Cortex of kidney (tissue), 1 donor: ENCODE results near the gene APBB2.

Experiments used
- DNase-seq: peaks from one replicate; lab custom pipeline; 2025; lab: John Stamatoyannopoulos, UW

The APBB2 gene

GRCh38 chr4:41189666-41190065, 24.7 kb downstream of the APBB2 start:
- DNase-seq: no peak

GRCh38 chr4:41189076-41189475, 25.3 kb downstream of the APBB2 start:
- DNase-seq: no peak

- DNase-seq: no peak
These were observed 28.4 kb downstream of the APBB2 start for GRCh38 chr4:41185614-41186592.

- DNase-seq: no peak
These were observed 30.3 kb downstream of the APBB2 start for GRCh38 chr4:41184009-41184408.

- no peak for DNase-seq
These were observed 31.3 kb downstream of the APBB2 start for GRCh38 chr4:41183021-41183553.

- DNase-seq: no peak
These were observed 33.3 kb downstream of the APBB2 start for GRCh38 chr4:41181037-41181436.

- no peak for DNase-seq
These were observed 34.7 kb downstream of the APBB2 start for GRCh38 chr4:41179498-41180195.

- DNase-seq: no peak
These were observed 35.7 kb downstream of the APBB2 start for GRCh38 chr4:41178372-41179370.

GRCh38 chr4:41177016-41177415, 37.3 kb downstream of the APBB2 start:
- no peak for DNase-seq

- no peak for DNase-seq
These were observed 38.0 kb downstream of the APBB2 start for GRCh38 chr4:41176340-41176739.

- no peak for DNase-seq
These were observed 38.5 kb downstream of the APBB2 start for GRCh38 chr4:41175794-41176193.

GRCh38 chr4:41174444-41174843, 39.9 kb downstream of the APBB2 start:
- DNase-seq: no peak

- no peak for DNase-seq
These were observed 41.6 kb downstream of the APBB2 start for GRCh38 chr4:41172786-41173185.

- no peak for DNase-seq
These were observed 45.0 kb downstream of the APBB2 start for GRCh38 chr4:41169256-41169800.

GRCh38 chr4:41167191-41167590, 47.2 kb downstream of the APBB2 start:
- no peak for DNase-seq

GRCh38 chr4:41164405-41164804, 49.9 kb downstream of the APBB2 start:
- no peak for DNase-seq

GRCh38 chr4:41161355-41161754, 53.0 kb downstream of the APBB2 start:
- DNase-seq: no peak

GRCh38 chr4:41160856-41161255, 53.5 kb downstream of the APBB2 start:
- no peak for DNase-seq

- no peak for DNase-seq
These were observed 54.1 kb downstream of the APBB2 start for GRCh38 chr4:41160012-41160789.

GRCh38 chr4:41158756-41159155, 55.6 kb downstream of the APBB2 start:
- no peak for DNase-seq

- no peak for DNase-seq
These were observed 56.1 kb downstream of the APBB2 start for GRCh38 chr4:41158274-41158673.
